RPMI7951 (cell line): Measurements from ENCODE around the gene ADGRG3. TPM values are rescaled to one million over a fixed set of nuclear protein-coding genes. Genes with fewer than 3 reads are reported as not detected.
"Not testable (repeated sequence)": the region's sequence is repeated elsewhere in the genome, so short reads cannot be mapped to it uniquely, and the experiment has no call there.

Experiments
- DNase-seq: peaks from one replicate; pipeline ENCODE4 v3.0.0-alpha.2; 2012; ENCODE audit warnings: low read depth
- total RNA-seq: library from RNA; depleted of rRNA; stranded (reverse); fragments of >200 nt; shearing (Covaris generic); gene quantifications from 2 replicates; pipeline ENCODE4 v1.2.3, GENCODE V29; 2014

The ADGRG3 gene
- total RNA-seq, 1 experiment from 2014 or later, result not detected

- DNase-seq, result no peak
Measured at GRCh38 chr16:57697896-57698537, 29.9 kb downstream of the ADGRG3 start.

- no peak for DNase-seq
Measured at GRCh38 chr16:57698812-57699405, 30.8 kb downstream of the ADGRG3 start.

GRCh38 chr16:57699481-57699880 lies 31.4 kb downstream of the ADGRG3 start:
- DNase-seq, result no peak

GRCh38 chr16:57699899-57700298 lies 31.8 kb downstream of the ADGRG3 start:
- DNase-seq, result no peak

- no peak for DNase-seq
Measured at GRCh38 chr16:57700781-57701551, 32.9 kb downstream of the ADGRG3 start.

GRCh38 chr16:57701759-57702371 lies 33.8 kb downstream of the ADGRG3 start:
- DNase-seq, result no peak

- no peak for DNase-seq
Measured at GRCh38 chr16:57703416-57704010, 35.4 kb downstream of the ADGRG3 start.

GRCh38 chr16:57704011-57704904 lies 36.2 kb downstream of the ADGRG3 start:
- no peak for DNase-seq

GRCh38 chr16:57704905-57705852 lies 37.1 kb downstream of the ADGRG3 start:
- DNase-seq, result no peak

GRCh38 chr16:57706717-57707116 lies 38.6 kb downstream of the ADGRG3 start:
- no peak for DNase-seq

GRCh38 chr16:57707331-57707730 lies 39.2 kb downstream of the ADGRG3 start:
- no peak for DNase-seq

- no peak for DNase-seq
Measured at GRCh38 chr16:57708168-57708567, 40.1 kb downstream of the ADGRG3 start.

GRCh38 chr16:57709663-57710062 lies 41.6 kb downstream of the ADGRG3 start:
- no peak for DNase-seq

GRCh38 chr16:57711346-57711745 lies 43.2 kb downstream of the ADGRG3 start:
- no peak for DNase-seq

- no peak for DNase-seq
Measured at GRCh38 chr16:57711993-57712392, 43.9 kb downstream of the ADGRG3 start.

GRCh38 chr16:57712569-57712968 lies 44.5 kb downstream of the ADGRG3 start:
- not testable (repeated sequence) for DNase-seq

- DNase-seq, result no peak
Measured at GRCh38 chr16:57713596-57713995, 45.5 kb downstream of the ADGRG3 start.

- no peak for DNase-seq
Measured at GRCh38 chr16:57714047-57714446, 45.9 kb downstream of the ADGRG3 start.

GRCh38 chr16:57720142-57720575 lies 52.1 kb downstream of the ADGRG3 start:
- peak; percentile 50 for DNase-seq
